IMR-90 (cell line): Measurements from ENCODE around the gene CDKN1C. TPM values are rescaled to one million over a fixed set of nuclear protein-coding genes. Genes with fewer than 3 reads are reported as not detected.

Source experiments
- ATAC-seq: fragments of 200-7000 bp; cut with Tn5 transposase; 2 replicates; pipeline ENCODE4 v1.9.1; 2020; ENCODE audit warnings: low read depth, mild to moderate bottlenecking, moderate library complexity
- Bru-seq: library from RNA; stranded (reverse); fragments of 400-500 nt; gene quantifications from one replicate; lab custom pipeline; 2021; lab: Mats Ljungman, UMichigan
- BruChase-seq, 2 experiments: library from RNA; stranded (reverse); fragments of 400-500 nt; gene quantifications; one replicate each; lab custom pipeline; 2021; lab: Mats Ljungman, UMichigan
- BruUV-seq: library from RNA; stranded (reverse); fragments of 400-500 nt; replicated peaks from 2 replicates; lab custom pipeline; 2021; lab: Mats Ljungman, UMichigan
- CTCF ChIA-PET: fragments of 300-600 bp; formaldehyde crosslinking; extraction: SDS; loops from one replicate; lab custom pipeline; 2021; ENCODE audit warnings: antibody characterized with exemption; lab: Yijun Ruan, JAX
- POLR2A ChIA-PET: fragments of 300-600 bp; sonication (Branson Sonifier 250); formaldehyde crosslinking; loops from one replicate; lab custom pipeline; 2022; ENCODE audit warnings: antibody characterized with exemption; ENCODE audit not compliant: unreplicated experiment; lab: Charles Lee
- DNase-seq: peaks from one replicate; pipeline ENCODE4 v3.0.0; 2013
- H2AFZ ChIP-seq: replicated peaks from 2 replicates; pipeline ENCODE3; 2013; ENCODE audit warnings: low read length, mild to moderate bottlenecking; ENCODE audit not compliant: poor library complexity
- H2AK5ac ChIP-seq: 2 replicates; pipeline ENCODE4 v1.6.1; 2013; ENCODE audit warnings: low read depth, low read length, inconsistent platforms
- H2AK9ac ChIP-seq: replicated peaks from 2 replicates; pipeline ENCODE3; 2013; ENCODE audit warnings: mild to moderate bottlenecking, low read depth, low read length, moderate library complexity; ENCODE audit not compliant: poor library complexity
- H2BK120ac ChIP-seq: 2 replicates; pipeline ENCODE4 v1.6.1; 2013; ENCODE audit warnings: low read depth, low read length, inconsistent platforms
- H2BK15ac ChIP-seq: 3 replicates; pipeline ENCODE4 v1.6.1; 2013; ENCODE audit warnings: low read depth, low read length, inconsistent platforms
- H2BK20ac ChIP-seq: 2 replicates; pipeline ENCODE4 v1.6.1; 2013; ENCODE audit warnings: low read depth, mild to moderate bottlenecking, inconsistent platforms, low read length, moderate library complexity
- H2BK5ac ChIP-seq: 2 replicates; pipeline ENCODE4 v1.6.1; 2013; ENCODE audit warnings: mild to moderate bottlenecking, low read depth, low read length, inconsistent platforms; ENCODE audit not compliant: poor library complexity, severe bottlenecking
- H3K14ac ChIP-seq: replicated peaks from 2 replicates; pipeline ENCODE4 v1.6.1; 2013; ENCODE audit warnings: low read depth, low read length, inconsistent platforms
- H3K18ac ChIP-seq: 2 replicates; pipeline ENCODE4 v1.6.1; 2013; ENCODE audit warnings: low read depth, low read length, control low read depth
- H3K23ac ChIP-seq: 2 replicates; pipeline ENCODE4 v1.6.1; 2013; ENCODE audit warnings: low read depth, low read length, inconsistent platforms
- H3K27ac ChIP-seq: 2 replicates; pipeline ENCODE4 v1.5.1; 2013; ENCODE audit warnings: mild to moderate bottlenecking, control low read depth, low read length; ENCODE audit not compliant: insufficient read depth
- H3K27me3 ChIP-seq: 2 replicates; pipeline ENCODE4 v1.6.1; 2013; ENCODE audit warnings: low read length; ENCODE audit not compliant: control insufficient read depth, insufficient read depth
- H3K36me3 ChIP-seq: 2 replicates; pipeline ENCODE4 v1.6.1; 2013; ENCODE audit warnings: low read length, mixed read lengths; ENCODE audit not compliant: control insufficient read depth, insufficient read depth
- H3K4ac ChIP-seq: 2 replicates; pipeline ENCODE4 v1.6.1; 2013; ENCODE audit warnings: low read depth, low read length, inconsistent platforms
- H3K4me1 ChIP-seq: 2 replicates; pipeline ENCODE4 v1.6.1; 2013; ENCODE audit warnings: low read length, mixed read lengths; ENCODE audit not compliant: control insufficient read depth, insufficient read depth
- H3K4me2 ChIP-seq: 2 replicates; pipeline ENCODE4 v1.6.1; 2013; ENCODE audit warnings: low read depth, mild to moderate bottlenecking, control low read depth, low read length, moderate library complexity
- H3K4me3 ChIP-seq: 2 replicates; pipeline ENCODE4 v1.5.1; 2013; ENCODE audit warnings: low read depth, mild to moderate bottlenecking, control low read depth, low read length, moderate library complexity; ENCODE audit not compliant: insufficient read depth
- H3K56ac ChIP-seq: 2 replicates; pipeline ENCODE4 v1.6.1; 2013; ENCODE audit warnings: low read length, inconsistent platforms; ENCODE audit not compliant: insufficient read depth; ENCODE audit errors: extremely low read depth
- H3K79me1 ChIP-seq, 2 experiments: 2 replicates each; pipeline ENCODE4 v1.6.1; 2013; ENCODE audit warnings: low read length in 2 of 2, inconsistent platforms in 1 of 2, low read depth in 1 of 2
- H3K9ac ChIP-seq: 2 replicates; pipeline ENCODE4 v1.6.1; 2013; ENCODE audit warnings: low read depth, low read length, control low read depth
- H3K9me1 ChIP-seq: 2 replicates; pipeline ENCODE4 v1.6.1; 2013; ENCODE audit warnings: low read length, inconsistent platforms; ENCODE audit not compliant: insufficient read depth
- H3K9me3 ChIP-seq: 2 replicates; pipeline ENCODE4 v1.6.1; 2013; ENCODE audit warnings: low read length; ENCODE audit not compliant: control insufficient read depth, insufficient read depth
- H4K20me1 ChIP-seq: 2 replicates; pipeline ENCODE4 v1.6.1; 2013; ENCODE audit warnings: low read length, inconsistent platforms; ENCODE audit not compliant: insufficient read depth
- H4K5ac ChIP-seq: 2 replicates; pipeline ENCODE4 v1.6.1; 2013; ENCODE audit warnings: mild to moderate bottlenecking, low read depth, low read length, control low read depth
- H4K8ac ChIP-seq, 2 experiments: 2 replicates each; pipeline ENCODE4 v1.6.1; 2013; ENCODE audit warnings: low read depth in 2 of 2, low read length in 2 of 2, control low read depth in 1 of 2, inconsistent platforms in 1 of 2
- H4K91ac ChIP-seq: 2 replicates; pipeline ENCODE4 v1.6.1; 2013; ENCODE audit warnings: low read depth, low read length, inconsistent platforms; ENCODE audit not compliant: insufficient read depth
- BHLHE40 ChIP-seq: fragments of 150-350 bp; IDR thresholded peaks from 2 replicates; pipeline ENCODE4 v1.6.1; 2016; ENCODE audit warnings: mild to moderate bottlenecking, low read depth, low read length
- CEBPB ChIP-seq: IDR thresholded peaks from 2 replicates; pipeline ENCODE4 v1.6.1; 2012; ENCODE audit warnings: low read depth, low read length, improper control_type of control experiment
- CHD1 ChIP-seq: IDR thresholded peaks from 2 replicates; pipeline ENCODE4 v1.6.1; 2012; ENCODE audit warnings: low read depth, low read length, improper control_type of control experiment
- CTCF ChIP-seq: conservative IDR thresholded peaks from 2 replicates; pipeline ENCODE4 v1.5.1; 2012; ENCODE audit warnings: mild to moderate bottlenecking, low read depth, low read length, improper control_type of control experiment
- ELK1 ChIP-seq: fragments of 150-350 bp; IDR thresholded peaks from 2 replicates; pipeline ENCODE4 v1.6.1; 2016; ENCODE audit warnings: low read depth, mild to moderate bottlenecking, low read length, moderate library complexity, borderline replicate concordance
- MAFK ChIP-seq: IDR thresholded peaks from 2 replicates; pipeline ENCODE4 v1.6.1; 2012; ENCODE audit warnings: low read depth, low read length, improper control_type of control experiment
- MXI1 ChIP-seq: IDR thresholded peaks from 2 replicates; pipeline ENCODE4 v1.6.1; 2012; ENCODE audit warnings: low read depth, mild to moderate bottlenecking, low read length, moderate library complexity, borderline replicate concordance
- POLR2A ChIP-seq: IDR thresholded peaks from 2 replicates; pipeline ENCODE4 v1.6.1; 2012; ENCODE audit warnings: mild to moderate bottlenecking, low read depth, low read length
- RCOR1 ChIP-seq: IDR thresholded peaks from 2 replicates; pipeline ENCODE4 v1.6.1; 2012; ENCODE audit warnings: mild to moderate bottlenecking, low read length, improper control_type of control experiment; ENCODE audit not compliant: insufficient replicate concordance
- RFX5 ChIP-seq: IDR thresholded peaks from 2 replicates; pipeline ENCODE4 v1.8.0; 2012; ENCODE audit warnings: low read depth, mild to moderate bottlenecking, low read length, moderate library complexity
- SMC3 ChIP-seq: fragments of 150-350 bp; IDR thresholded peaks from 2 replicates; pipeline ENCODE4 v1.6.1; 2016; ENCODE audit warnings: low read depth, mild to moderate bottlenecking, antibody characterized with exemption, low read length, moderate library complexity
- USF2 ChIP-seq: fragments of 150-350 bp; IDR thresholded peaks from 2 replicates; pipeline ENCODE4 v1.6.1; 2017; ENCODE audit warnings: mild to moderate bottlenecking, antibody characterized with exemption, low read length, low read depth
- WGBS, 2 experiments: methylation state at CpG; one replicate each; pipeline versions ENCODE4 v1.1.5 to v1.1.7; 2013; ENCODE audit warnings: missing lambda C conversion rate in 2 of 2; ENCODE audit not compliant: insufficient read length in 1 of 2; ENCODE audit errors: extremely low coverage in 2 of 2; 5-methylcytosine and 5-hydroxymethylcytosine counted together
- dilution Hi-C: fragments of 300-500 bp; cut with HindIII; formaldehyde crosslinking; loops from one replicate; pipeline ENCODE4 v1.14.3; 2018; ENCODE audit warnings: low sequenced_read_pairs; ENCODE audit not compliant: unreplicated experiment
- in situ Hi-C: fragments of 300-500 bp; cut with MboI; formaldehyde crosslinking; loops from 3 replicates; pipeline ENCODE4 v1.14.3; 2019; ENCODE audit warnings: low sequenced_read_pairs, inconsistent platforms, mixed read lengths
- intact Hi-C: fragments of 100-400 bp; cut with micrococcal nuclease; formaldehyde crosslinking; loops from 2 replicates; pipeline ENCODE4 v1.10.0; 2022
- long read RNA-seq: library from polyadenylated mRNA; unstranded; transcript quantifications from one replicate; pipeline ENCODE4 v2.0.0, GENCODE V29; 2021; ENCODE audit not compliant: unreplicated experiment
- polyA plus RNA-seq, 3 experiments: library from polyadenylated mRNA; depleted of rRNA; stranded (reverse); fragments of >200 nt; gene quantifications; 2 replicates each; pipeline ENCODE4 v1.2.3, GENCODE V29; 2012; ENCODE audit warnings: low replicate concordance in 1 of 3
- total RNA-seq: library from RNA; depleted of rRNA; stranded (reverse); fragments of >200 nt; gene quantifications from 2 replicates; pipeline ENCODE4 v1.2.3, GENCODE V29; 2012; rRNA removed

The CDKN1C gene
- total RNA-seq = 1.6 and 2.2 TPM in 2 replicates
- polyA plus RNA-seq (2012; rRNA removed) = 3.0 and 3.7 TPM in 2 replicates
- 3.6 and 6.4 TPM in 2 replicates for polyA plus RNA-seq (2012; cell fraction: cytosol; rRNA removed)
- 5.3 and 8.9 TPM in 2 replicates for polyA plus RNA-seq (2012; cell fraction: nucleus; rRNA removed; ENCODE audit: low replicate concordance)
- Bru-seq, nascent RNA = percentile 37 among the genes with signal in this experiment
- percentile 39 among the genes with signal in this experiment for BruChase-seq, experiment 1, labeled RNA remaining after a 6-hour chase
- BruChase-seq, experiment 2, labeled RNA remaining after a 2-hour chase = percentile 43 among the genes with signal in this experiment
- long read RNA-seq, partial matches to known transcripts = 1 of 6 reads
- long read RNA-seq, other reads (novel, unspliced or antisense) = 1 of 6 reads

- Histone ChIP-seq H3K9ac (peak within 1 kb of the TSS; percentile 66), H2BK5ac (peak within 1 kb of the TSS; percentile 14), H2AK5ac (0 out of 2 replicates have a peak within 1 kb of the TSS, but pooled peaks have one; percentile 56), H3K4ac (peak within 1 kb of the TSS; percentile 64; the same call in 1 of the 2 replicates), H4K5ac (peak within 1 kb of the TSS; percentile 51; the same call in 1 of the 2 replicates), H4K20me1 (peaks cover 12% of the 10 kb centered on the region), H3K4me2 (peak within 1 kb of the TSS; percentile 84), H3K9me3 (no peaks in the 10 kb centered on the region), H3K27ac (peak within 1 kb of the TSS; percentile 44), H3K18ac (no peak within 1 kb of the TSS; the same call in 1 of the 2 replicates), H3K36me3 (peaks cover 3% of the 10 kb centered on the region; the same call in 1 of the 2 replicates), H4K91ac (no peak within 1 kb of the TSS; the same call in 1 of the 2 replicates), H3K14ac (peak within 1 kb of the TSS; percentile 56), H3K23ac (peak within 1 kb of the TSS; percentile 86), H3K79me1 (peaks cover 0 to 3% of the 10 kb centered on the region in 2 experiments; a peak in 1 of 4 replicates), H2AFZ (peak within 1 kb of the TSS; percentile 95), H3K27me3 (no peaks in the 10 kb centered on the region; the same call in 1 of the 2 replicates), H4K8ac (no peak within 1 kb of the TSS; a peak in 1 of 4 replicates), H3K4me1 (peaks cover 13% of the 10 kb centered on the region), H2BK15ac (no peak within 1 kb of the TSS), H2BK20ac (no peak within 1 kb of the TSS), H3K56ac (no peak within 1 kb of the TSS), H3K9me1 (no peaks in the 10 kb centered on the region; the same call in 1 of the 2 replicates), H2BK120ac (no peak within 1 kb of the TSS), H2AK9ac (peak within 1 kb of the TSS; percentile 92), H3K4me3 (peak within 1 kb of the TSS; percentile 86)
- ATAC-seq (peak; percentile 79), DNase-seq (peak; percentile 69)
- no TSS peak for BruUV-seq
- 5% methylated on average over 4 of the region's 61 CpGs; no CpG with 5 or more reads in 1 of the 2 experiments for WGBS, 2 experiments
- dilution Hi-C loops (no loop called here), intact Hi-C loops (loop anchor here (2.0 to 5.0 kb wide), 3 partner anchors 59 to 238 kb away; no protein-coding TSS in a partner anchor), in situ Hi-C loops (loop anchor here (5.0 to 25.0 kb wide), 2 partner anchors 353 to 698 kb away; no protein-coding TSS in a partner anchor)
- CTCF ChIA-PET = interaction anchor here (11.0 kb wide), 1 partner anchor 353 kb away, joined by 116 read pairs; no protein-coding TSS in a partner anchor
- POLR2A ChIA-PET = interaction anchor here (1.0 kb wide), 1 partner anchor 352 kb away, joined by 4 read pairs; no protein-coding TSS in a partner anchor
- TF ChIP-seq SMC3 (no peak), CEBPB (no peak), MAFK (no peak), RFX5 (no peak), RCOR1 (no peak), CTCF (no peak), MXI1 (no peak), BHLHE40 (no peak), USF2 (no peak), CHD1 (no peak), ELK1 (no peak), POLR2A (peak; percentile 79)
Measured at GRCh38 chr11:2885678-2886081, at the start of gene CDKN1C. Gene CDKN1C, minus strand, starts transcription at chr11:2885775. Its CDS starts 319 bp downstream, at chr11:2885456.
